Keratinocyte (primary cell): Measurements from ENCODE around the gene MYADM. TPM values are rescaled to one million over a fixed set of nuclear protein-coding genes. Genes with fewer than 3 reads are reported as not detected.

ENCODE experiments used
- DNase-seq: peaks from one replicate; pipeline ENCODE4 v3.0.0-alpha.2; 2011; ENCODE audit warnings: low read depth, missing footprints, low spot score
- FAIRE-seq: peaks from 2 replicates; lab custom pipeline; 2011; peaks lifted over from hg19 to GRCh38; lab: Jason Lieb, UNC
- H2AFZ ChIP-seq: 2 replicates; pipeline ENCODE4 v1.6.0; 2012; ENCODE audit warnings: low read length, control low read depth, inconsistent platforms; ENCODE audit not compliant: control insufficient read depth
- H3K27ac ChIP-seq: 2 replicates; pipeline ENCODE4 v1.5.1; 2011; ENCODE audit warnings: low read length; ENCODE audit not compliant: control insufficient read depth, insufficient read depth
- H3K27me3 ChIP-seq: 3 replicates; pipeline ENCODE4 v1.6.0; 2011; ENCODE audit warnings: low read length; ENCODE audit not compliant: control insufficient read depth, insufficient read depth; ENCODE audit errors: extremely low read depth
- H3K36me3 ChIP-seq, 2 experiments: 2 replicates in 1 of 2; 3 replicates in 1 of 2; pipeline ENCODE4 v1.5.1; 2011; ENCODE audit warnings: low read length in 2 of 2, mild to moderate bottlenecking in 1 of 2; ENCODE audit not compliant: control insufficient read depth in 2 of 2, insufficient read depth in 2 of 2; ENCODE audit errors: extremely low read depth in 1 of 2
- H3K4me1 ChIP-seq: 3 replicates; pipeline ENCODE4 v1.5.1; 2011; ENCODE audit warnings: low read length; ENCODE audit not compliant: control insufficient read depth, insufficient read depth; ENCODE audit errors: extremely low read depth
- H3K4me2 ChIP-seq: 3 replicates; pipeline ENCODE4 v1.6.0; 2011; ENCODE audit warnings: low read depth, low read length; ENCODE audit not compliant: control insufficient read depth, insufficient read depth; ENCODE audit errors: extremely low read depth
- H3K4me3 ChIP-seq, 3 experiments: fragments of 200-600 bp in 1 of 3; sonication (generic) in 1 of 3; 2 replicates in 2 of 3; 3 replicates in 1 of 3; pipeline ENCODE4 v1.5.1; 2011 to 2016; ENCODE audit warnings: low read length in 3 of 3, mild to moderate bottlenecking in 3 of 3, control low read depth in 2 of 3, inconsistent platforms in 1 of 3, low read depth in 1 of 3, mixed read lengths in 1 of 3, mixed run types in 1 of 3, moderate library complexity in 1 of 3; ENCODE audit not compliant: control insufficient read depth in 2 of 3, insufficient read depth in 2 of 3; ENCODE audit errors: extremely low read depth in 1 of 3
- H3K79me2 ChIP-seq: 2 replicates; pipeline ENCODE4 v1.6.0; 2012; ENCODE audit warnings: low read length; ENCODE audit not compliant: control insufficient read depth, insufficient read depth
- H3K9ac ChIP-seq: 3 replicates; pipeline ENCODE4 v1.6.0; 2011; ENCODE audit warnings: low read length; ENCODE audit not compliant: control insufficient read depth, insufficient read depth; ENCODE audit errors: extremely low read depth
- H3K9me1 ChIP-seq: 3 replicates; pipeline ENCODE4 v1.6.0; 2011; ENCODE audit warnings: low read length; ENCODE audit not compliant: control insufficient read depth, insufficient read depth; ENCODE audit errors: extremely low read depth
- H3K9me3 ChIP-seq: 2 replicates; pipeline ENCODE4 v1.5.1; 2012; ENCODE audit warnings: low read depth, low read length; ENCODE audit not compliant: control insufficient read depth
- H4K20me1 ChIP-seq: 3 replicates; pipeline ENCODE4 v1.6.0; 2011; ENCODE audit warnings: low read length; ENCODE audit not compliant: control insufficient read depth, insufficient read depth; ENCODE audit errors: extremely low read depth
- CTCF ChIP-seq, 3 experiments: IDR thresholded peaks in 1 of 3; conservative IDR thresholded peaks in 1 of 3; optimal IDR thresholded peaks in 1 of 3; 2 replicates in 2 of 3; 3 replicates in 1 of 3; pipeline versions ENCODE3 to v1.5.1; 2011; ENCODE audit warnings: low read length in 3 of 3, mild to moderate bottlenecking in 3 of 3, moderate library complexity in 2 of 3, control low read depth in 1 of 3, inconsistent platforms in 1 of 3; ENCODE audit not compliant: insufficient read depth in 2 of 3; ENCODE audit errors: extremely low read depth in 1 of 3
- EZH2 ChIP-seq: IDR thresholded peaks from one replicate; pipeline ENCODE4 v1.6.1; 2012; ENCODE audit warnings: inconsistent platforms, mild to moderate bottlenecking, low read length, moderate library complexity
- dilution Hi-C: fragments of 300-500 bp; cut with MboI; formaldehyde crosslinking; loops from one replicate; pipeline ENCODE4 v1.7.0; 2020; ENCODE audit warnings: low sequenced_read_pairs; ENCODE audit not compliant: extremely low pct_ligation_motif_present
- polyA plus RNA-seq, 5 experiments: library from polyadenylated mRNA; depleted of rRNA in 3 of 5; stranded (reverse) in 3 of 5; stranded (forward) in 1 of 5; unstranded in 1 of 5; fragments of >200 nt; gene quantifications; 1 replicate in 1 of 5; 2 replicates in 3 of 5; 3 replicates in 1 of 5; pipeline versions ENCODE4 v1.2.1 to v1.2.3, GENCODE V29; 2011 to 2012; ENCODE audit warnings: missing spikeins in 2 of 5, low read depth in 1 of 5, low replicate concordance in 1 of 5

MYADM gene
- polyA plus RNA-seq, 1 donor (not counting 4 experiments of a cell fraction or from before 2014, with no cell fraction given) = 16.8 TPM

DNA sequence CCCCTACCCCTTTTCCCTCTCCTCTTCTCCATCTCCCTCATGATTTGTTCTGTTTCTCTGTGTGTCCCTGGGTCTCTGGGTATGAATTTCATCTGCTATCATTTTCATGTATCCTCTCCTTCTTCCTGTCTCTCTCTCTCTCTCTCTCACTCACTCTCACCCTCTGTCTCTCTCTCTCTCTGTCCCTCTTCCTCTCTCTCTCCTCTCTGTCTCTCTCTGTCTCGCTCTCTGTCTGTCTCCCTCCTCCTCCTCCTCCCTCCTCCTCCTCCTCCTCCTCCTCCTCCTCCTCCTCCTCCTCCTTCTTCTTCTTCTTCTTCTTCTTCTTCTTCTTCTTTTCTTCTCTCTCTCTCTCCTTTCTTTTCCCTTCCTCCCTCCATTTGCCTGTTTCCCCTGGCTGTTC is 38.1 kb downstream of the MYADM start:
- Histone ChIP-seq H3K9me1 (no peaks in the 10 kb centered on the region), H2AFZ (no peak overlapping the region), H3K4me1 (peaks cover 2% of the 10 kb centered on the region), H3K27me3 (peaks cover 41% of the 10 kb centered on the region), H3K9me3 (no peaks in the 10 kb centered on the region), H3K79me2 (no peaks in the 10 kb centered on the region), H3K4me3 (no peak overlapping the region), H3K9ac (no peak overlapping the region), H4K20me1 (no peaks in the 10 kb centered on the region), H3K4me2 (no peak overlapping the region), H3K36me3 (no peaks in the 10 kb centered on the region), H3K27ac (no peak overlapping the region)
- DNase-seq (no peak), FAIRE-seq (no peak)
- dilution Hi-C loops = no loop called here
- TF ChIP-seq EZH2 (no peak), CTCF (optimal IDR thresholded peaks at IDR 0.05 in 1 of 3, IDR thresholded peaks at IDR 0.05 in 1 of 3, conservative IDR thresholded peaks at IDR 0.05 in 1 of 3; ENCODE audit: extremely low read depth in 1 of 3, insufficient read depth in 2 of 3, low read length in 3 of 3) (no peak)

- Histone ChIP-seq H3K9me1 (no peaks in the 10 kb centered on the region), H3K9me3 (no peaks in the 10 kb centered on the region), H3K27ac (no peak overlapping the region), H3K4me1 (no peaks in the 10 kb centered on the region), H3K4me2 (no peak overlapping the region), H3K9ac (no peak overlapping the region), H3K27me3 (peaks cover 42% of the 10 kb centered on the region), H3K79me2 (no peaks in the 10 kb centered on the region), H3K4me3 (no peak overlapping the region), H2AFZ (no peak overlapping the region), H3K36me3 (no peaks in the 10 kb centered on the region), H4K20me1 (no peaks in the 10 kb centered on the region)
- dilution Hi-C loops = no loop called here
- FAIRE-seq (no peak), DNase-seq (no peak)
- TF ChIP-seq CTCF (optimal IDR thresholded peaks at IDR 0.05 in 1 of 3, IDR thresholded peaks at IDR 0.05 in 1 of 3, conservative IDR thresholded peaks at IDR 0.05 in 1 of 3; ENCODE audit: extremely low read depth in 1 of 3, insufficient read depth in 2 of 3, low read length in 3 of 3) (peak; percentile 57 to 92 (median 90)), EZH2 (peak; percentile 45)
Observed at GRCh38 chr19:53906211-53907192, 38.8 kb downstream of the MYADM start.
